Mesodermal cell (in vitro differentiated cells): ENCODE measurements around the gene IRF2BP2.

Experiments used
- H3K27ac ChIP-seq: 2 replicates; pipeline ENCODE4 v1.7.0; 2013; ENCODE audit warnings: mild to moderate bottlenecking, low read depth, low read length, moderate library complexity; ENCODE audit not compliant: severe bottlenecking
- H3K36me3 ChIP-seq: 2 replicates; pipeline ENCODE4 v1.7.1; 2013; ENCODE audit warnings: mild to moderate bottlenecking, low read length, moderate library complexity; ENCODE audit not compliant: control insufficient read depth, insufficient read depth
- H3K4me1 ChIP-seq: one replicate; pipeline ENCODE4 v1.7.1; 2013; ENCODE audit warnings: mild to moderate bottlenecking, low read length; ENCODE audit not compliant: insufficient read depth, control insufficient read depth, poor library complexity, severe bottlenecking
- H3K4me3 ChIP-seq: 2 replicates; pipeline ENCODE4 v1.7.0; 2013; ENCODE audit warnings: low read length, control low read depth, mild to moderate bottlenecking; ENCODE audit not compliant: insufficient read depth, poor library complexity, severe bottlenecking; ENCODE audit errors: extremely low read depth
- H3K9me3 ChIP-seq: 2 replicates; pipeline ENCODE4 v1.7.1; 2013; ENCODE audit warnings: mild to moderate bottlenecking, low read length, moderate library complexity; ENCODE audit not compliant: control insufficient read depth
- WGBS, 2 experiments: methylation state at CpG; one replicate each; pipeline ENCODE4 v1.1.5; 2013; ENCODE audit warnings: missing lambda C conversion rate in 2 of 2; ENCODE audit not compliant: insufficient coverage in 2 of 2; 5-methylcytosine and 5-hydroxymethylcytosine counted together

The IRF2BP2 gene

GRCh38 chr1:234579967-234580366, 30.0 kb downstream of the IRF2BP2 start:
- H3K4me3 ChIP-seq = no peak overlapping the region
- H3K27ac ChIP-seq = no peak overlapping the region
- no peaks in the 10 kb centered on the region for H3K4me1 ChIP-seq

GRCh38 chr1:234578735-234579134, 31.2 kb downstream of the IRF2BP2 start:
- 81 to 100% methylated on average over 1 to 6 of the region's 8 CpGs for WGBS, 2 experiments
- H3K4me1 ChIP-seq = no peaks in the 10 kb centered on the region
- no peaks in the 10 kb centered on the region for H3K9me3 ChIP-seq
- H3K27ac ChIP-seq = no peak overlapping the region
- H3K36me3 ChIP-seq = no peaks in the 10 kb centered on the region
- no peak overlapping the region for H3K4me3 ChIP-seq

More at GRCh38 chr1:234579967-234580366, 30.0 kb downstream of the IRF2BP2 start:
- H3K36me3 ChIP-seq = no peaks in the 10 kb centered on the region
- no peaks in the 10 kb centered on the region for H3K9me3 ChIP-seq

GRCh38 chr1:234578087-234578486, 31.9 kb downstream of the IRF2BP2 start:
- 88 to 90% methylated on average over 1 to 2 of the region's 2 CpGs for WGBS, 2 experiments
- H3K4me1 ChIP-seq = no peaks in the 10 kb centered on the region
- no peaks in the 10 kb centered on the region for H3K9me3 ChIP-seq
- H3K27ac ChIP-seq = no peak overlapping the region
- no peak overlapping the region for H3K4me3 ChIP-seq
- H3K36me3 ChIP-seq = no peaks in the 10 kb centered on the region

- H3K4me1 ChIP-seq = no peaks in the 10 kb centered on the region
- H3K36me3 ChIP-seq = no peaks in the 10 kb centered on the region
- no peaks in the 10 kb centered on the region for H3K9me3 ChIP-seq
- 68% methylated on average over 2 of the region's 2 CpGs for WGBS, 2 experiments
- H3K4me3 ChIP-seq = no peak overlapping the region
- no peak overlapping the region for H3K27ac ChIP-seq
These were observed 36.2 kb downstream of the IRF2BP2 start for GRCh38 chr1:234573711-234574299.

- H3K9me3 ChIP-seq = no peaks in the 10 kb centered on the region
- WGBS, 2 experiments = 84 to 92% methylated on average over 5 to 7 of the region's 7 CpGs
- no peak overlapping the region for H3K4me3 ChIP-seq
- H3K4me1 ChIP-seq = no peaks in the 10 kb centered on the region
- no peak overlapping the region for H3K27ac ChIP-seq
- H3K36me3 ChIP-seq = no peaks in the 10 kb centered on the region
These were observed 37.0 kb downstream of the IRF2BP2 start for GRCh38 chr1:234572966-234573365.

GRCh38 chr1:234571702-234572101, 38.3 kb downstream of the IRF2BP2 start:
- H3K4me3 ChIP-seq = no peak overlapping the region
- H3K36me3 ChIP-seq = no peaks in the 10 kb centered on the region
- no peaks in the 10 kb centered on the region for H3K4me1 ChIP-seq
- H3K27ac ChIP-seq = no peak overlapping the region
- WGBS, 2 experiments = 77 to 85% methylated on average over 1 of the region's 2 CpGs
- H3K9me3 ChIP-seq = no peaks in the 10 kb centered on the region

GRCh38 chr1:234570329-234571120, 39.5 kb downstream of the IRF2BP2 start:
- Histone ChIP-seq H3K36me3 (no peaks in the 10 kb centered on the region), H3K4me3 (no peak overlapping the region), H3K27ac (no peak overlapping the region), H3K4me1 (no peaks in the 10 kb centered on the region), H3K9me3 (no peaks in the 10 kb centered on the region)
- 84 to 90% methylated on average over 6 of the region's 6 CpGs for WGBS, 2 experiments

GRCh38 chr1:234568345-234568744, 41.6 kb downstream of the IRF2BP2 start:
- Histone ChIP-seq H3K9me3 (no peaks in the 10 kb centered on the region), H3K36me3 (no peaks in the 10 kb centered on the region), H3K4me1 (peaks cover 9% of the 10 kb centered on the region), H3K4me3 (no peak overlapping the region), H3K27ac (no peak overlapping the region)
- WGBS, 2 experiments = 60 to 83% methylated on average over 1 of the region's 1 CpG

- WGBS, 2 experiments = 88 to 89% methylated on average over 1 to 2 of the region's 2 CpGs
- no peak overlapping the region for H3K27ac ChIP-seq
- no peak overlapping the region for H3K4me3 ChIP-seq
- no peaks in the 10 kb centered on the region for H3K36me3 ChIP-seq
- H3K9me3 ChIP-seq = no peaks in the 10 kb centered on the region
- peaks cover 17% of the 10 kb centered on the region for H3K4me1 ChIP-seq
These were observed 44.8 kb downstream of the IRF2BP2 start for GRCh38 chr1:234565132-234565531.

- H3K4me1 ChIP-seq = peaks cover 17% of the 10 kb centered on the region
- 83 to 87% methylated on average over 2 to 3 of the region's 7 CpGs for WGBS, 2 experiments
- H3K36me3 ChIP-seq = no peaks in the 10 kb centered on the region
- H3K4me3 ChIP-seq = no peak overlapping the region
- H3K27ac ChIP-seq = no peak overlapping the region
- no peaks in the 10 kb centered on the region for H3K9me3 ChIP-seq
These were observed 45.6 kb downstream of the IRF2BP2 start for GRCh38 chr1:234564035-234565029.
